Body of pancreas (tissue), 4 donors: ENCODE data around the gene SAP30L.

Source experiments
- POLR2A ChIP-seq, 3 donors: fragments of 450-650 bp; IDR thresholded peaks; one replicate each; pipeline ENCODE4 v1.6.1; 2016; ENCODE audit warnings: antibody characterized with exemption in 3 of 3, mild to moderate bottlenecking in 2 of 3
- TF ChIP-seq, protein P1 (sequence below), 7 experiments: fragments of 450-650 bp in 4 of 7; fragments of 200-600 bp in 3 of 7; sonication (generic) in 3 of 7; IDR thresholded peaks; one replicate each; pipeline ENCODE4 v1.5.1; 2016 to 2019; ENCODE audit warnings: antibody characterized with exemption in 7 of 7

DNA sequence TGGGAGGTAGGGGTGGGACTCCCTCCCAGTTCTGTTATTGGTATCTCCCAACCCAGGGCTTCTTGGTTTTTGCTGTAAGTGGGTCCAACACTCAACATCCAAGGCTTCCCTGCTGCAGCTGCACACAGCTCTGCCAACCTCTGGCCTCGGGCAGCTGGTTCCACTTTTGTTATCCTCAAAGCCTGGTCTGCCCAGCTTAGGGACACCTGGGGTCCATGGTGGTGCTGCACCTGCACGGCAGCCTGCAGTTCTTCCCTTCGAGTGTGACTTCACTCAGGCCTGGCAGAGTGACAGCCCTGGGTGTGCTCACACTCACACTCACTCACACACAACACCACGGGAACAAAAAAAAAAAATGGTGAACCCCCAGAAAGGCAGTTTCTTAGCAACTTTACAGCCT is 15.3 kb upstream of the SAP30L start:
- TF ChIP-seq, protein P1, sequence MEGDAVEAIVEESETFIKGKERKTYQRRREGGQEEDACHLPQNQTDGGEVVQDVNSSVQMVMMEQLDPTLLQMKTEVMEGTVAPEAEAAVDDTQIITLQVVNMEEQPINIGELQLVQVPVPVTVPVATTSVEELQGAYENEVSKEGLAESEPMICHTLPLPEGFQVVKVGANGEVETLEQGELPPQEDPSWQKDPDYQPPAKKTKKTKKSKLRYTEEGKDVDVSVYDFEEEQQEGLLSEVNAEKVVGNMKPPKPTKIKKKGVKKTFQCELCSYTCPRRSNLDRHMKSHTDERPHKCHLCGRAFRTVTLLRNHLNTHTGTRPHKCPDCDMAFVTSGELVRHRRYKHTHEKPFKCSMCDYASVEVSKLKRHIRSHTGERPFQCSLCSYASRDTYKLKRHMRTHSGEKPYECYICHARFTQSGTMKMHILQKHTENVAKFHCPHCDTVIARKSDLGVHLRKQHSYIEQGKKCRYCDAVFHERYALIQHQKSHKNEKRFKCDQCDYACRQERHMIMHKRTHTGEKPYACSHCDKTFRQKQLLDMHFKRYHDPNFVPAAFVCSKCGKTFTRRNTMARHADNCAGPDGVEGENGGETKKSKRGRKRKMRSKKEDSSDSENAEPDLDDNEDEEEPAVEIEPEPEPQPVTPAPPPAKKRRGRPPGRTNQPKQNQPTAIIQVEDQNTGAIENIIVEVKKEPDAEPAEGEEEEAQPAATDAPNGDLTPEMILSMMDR (IDR thresholded peaks at IDR 0.05), result no peak
- no peak for TF ChIP-seq POLR2A (IDR thresholded peaks at IDR 0.05)
